ENCODE measurements around the gene PALLD. TPM values are rescaled to one million over a fixed set of nuclear protein-coding genes. Genes with fewer than 3 reads are reported as not detected.
"Not testable (repeated sequence)": the region's sequence is repeated elsewhere in the genome, so short reads cannot be mapped to it uniquely, and the experiment has no call there.

The PALLD gene
- total RNA-seq, 1 experiment from 2014 or later: 95.9 TPM

- no peak for DNase-seq (ENCODE audit: low read depth)
- in situ Hi-C loops (cut with HindIII; ENCODE audit: low pct_unique_long_range_greater_than_20kb, low sequenced_read_pairs): no loop called here
Observed at GRCh38 chr4:168488869-168489274, 8.0 kb upstream of the PALLD start.

- in situ Hi-C loops (cut with HindIII; ENCODE audit: low pct_unique_long_range_greater_than_20kb, low sequenced_read_pairs): no loop called here
- DNase-seq (ENCODE audit: low read depth): no peak
Observed at GRCh38 chr4:168489616-168490015, 7.2 kb upstream of the PALLD start.

GRCh38 chr4:168490711-168491110 lies 6.1 kb upstream of the PALLD start:
- in situ Hi-C loops (cut with HindIII; ENCODE audit: low pct_unique_long_range_greater_than_20kb, low sequenced_read_pairs): no loop called here
- no peak for DNase-seq (ENCODE audit: low read depth)

GRCh38 chr4:168491563-168491962 lies 5.3 kb upstream of the PALLD start:
- in situ Hi-C loops (cut with HindIII; ENCODE audit: low pct_unique_long_range_greater_than_20kb, low sequenced_read_pairs): no loop called here
- DNase-seq (ENCODE audit: low read depth): no peak

- in situ Hi-C loops (cut with HindIII; ENCODE audit: low pct_unique_long_range_greater_than_20kb, low sequenced_read_pairs): no loop called here
- no peak for DNase-seq (ENCODE audit: low read depth)
Observed at GRCh38 chr4:168498251-168498650, 1.4 kb downstream of the PALLD start.

- DNase-seq (ENCODE audit: low read depth): no peak
- in situ Hi-C loops (cut with HindIII; ENCODE audit: low pct_unique_long_range_greater_than_20kb, low sequenced_read_pairs): no loop called here
Observed at GRCh38 chr4:168499241-168499640, 2.4 kb downstream of the PALLD start.

- DNase-seq (ENCODE audit: low read depth): no peak
- in situ Hi-C loops (cut with HindIII; ENCODE audit: low pct_unique_long_range_greater_than_20kb, low sequenced_read_pairs): no loop called here
Observed at GRCh38 chr4:168501407-168501806, 4.6 kb downstream of the PALLD start.

- in situ Hi-C loops (cut with HindIII; ENCODE audit: low pct_unique_long_range_greater_than_20kb, low sequenced_read_pairs): no loop called here
- no peak for DNase-seq (ENCODE audit: low read depth)
Observed at GRCh38 chr4:168502861-168503260, 6.0 kb downstream of the PALLD start.

- in situ Hi-C loops (cut with HindIII; ENCODE audit: low pct_unique_long_range_greater_than_20kb, low sequenced_read_pairs): no loop called here
- no peak for DNase-seq (ENCODE audit: low read depth)
Observed at GRCh38 chr4:168503652-168504362, 7.0 kb downstream of the PALLD start.

GRCh38 chr4:168504526-168504925 lies 7.7 kb downstream of the PALLD start:
- DNase-seq (ENCODE audit: low read depth): no peak
- in situ Hi-C loops (cut with HindIII; ENCODE audit: low pct_unique_long_range_greater_than_20kb, low sequenced_read_pairs): no loop called here

GRCh38 chr4:168506014-168506413 lies 9.2 kb downstream of the PALLD start:
- no peak for DNase-seq (ENCODE audit: low read depth)
- in situ Hi-C loops (cut with HindIII; ENCODE audit: low pct_unique_long_range_greater_than_20kb, low sequenced_read_pairs): no loop called here

- DNase-seq (ENCODE audit: low read depth): no peak
- in situ Hi-C loops (cut with HindIII; ENCODE audit: low pct_unique_long_range_greater_than_20kb, low sequenced_read_pairs): no loop called here
Observed at GRCh38 chr4:168507178-168507815, 10.4 kb downstream of the PALLD start.

GRCh38 chr4:168508683-168509082 lies 11.8 kb downstream of the PALLD start:
- in situ Hi-C loops (cut with HindIII; ENCODE audit: low pct_unique_long_range_greater_than_20kb, low sequenced_read_pairs): no loop called here
- DNase-seq (ENCODE audit: low read depth): no peak

- in situ Hi-C loops (cut with HindIII; ENCODE audit: low pct_unique_long_range_greater_than_20kb, low sequenced_read_pairs): no loop called here
- no peak for DNase-seq (ENCODE audit: low read depth)
Observed at GRCh38 chr4:168509786-168510185, 12.9 kb downstream of the PALLD start.

GRCh38 chr4:168511780-168512489 lies 15.1 kb downstream of the PALLD start:
- DNase-seq (ENCODE audit: low read depth): no peak
- in situ Hi-C loops (cut with HindIII; ENCODE audit: low pct_unique_long_range_greater_than_20kb, low sequenced_read_pairs): no loop called here

GRCh38 chr4:168513826-168514225 lies 17.0 kb downstream of the PALLD start:
- DNase-seq (ENCODE audit: low read depth); in situ Hi-C loops (cut with HindIII; ENCODE audit: low pct_unique_long_range_greater_than_20kb, low sequenced_read_pairs): not testable (repeated sequence)

GRCh38 chr4:168514249-168514852 lies 17.5 kb downstream of the PALLD start:
- in situ Hi-C loops (cut with HindIII; ENCODE audit: low pct_unique_long_range_greater_than_20kb, low sequenced_read_pairs): no loop called here
- DNase-seq (ENCODE audit: low read depth): peak; percentile 13

GRCh38 chr4:168515222-168516011 lies 18.6 kb downstream of the PALLD start:
- in situ Hi-C loops (cut with HindIII; ENCODE audit: low pct_unique_long_range_greater_than_20kb, low sequenced_read_pairs): no loop called here
- DNase-seq (ENCODE audit: low read depth): no peak
